Stimulated activated CD4-positive, alpha-beta T cell treated with anti-CD3 and anti-CD28 coated beads, Interleukin-4, amount 100 ng/mL, for 48 hours (primary cell): ENCODE measurements around the gene TTC3.
"Not testable (repeated sequence)": the region's sequence is repeated elsewhere in the genome, so short reads cannot be mapped to it uniquely, and the experiment has no call there.

ENCODE experiments used
- DNase-seq, 2 donors: peaks; one replicate each; pipeline ENCODE4 v3.0.0-alpha.2; 2020; ENCODE audit warnings: low read depth in 2 of 2

Gene TTC3

GRCh38 chr21:37072988-37073416, at the start of gene TTC3, which contains the start of gene PIGP:
TTC3 (plus strand) TSS chr21:37073254; CDS start chr21:37087258, 14,004 bp downstream.
PIGP (minus strand) TSS chr21:37073071; CDS start chr21:37072515, 556 bp downstream.
- DNase-seq = peak; percentile 94 to 96

- DNase-seq = no peak
Observed at GRCh38 chr21:37026499-37026898, 46.6 kb upstream of the TTC3 start.

GRCh38 chr21:37028570-37028969, 44.5 kb upstream of the TTC3 start:
- DNase-seq = no peak

GRCh38 chr21:37030864-37031263, 42.2 kb upstream of the TTC3 start:
- no peak for DNase-seq

DNA sequence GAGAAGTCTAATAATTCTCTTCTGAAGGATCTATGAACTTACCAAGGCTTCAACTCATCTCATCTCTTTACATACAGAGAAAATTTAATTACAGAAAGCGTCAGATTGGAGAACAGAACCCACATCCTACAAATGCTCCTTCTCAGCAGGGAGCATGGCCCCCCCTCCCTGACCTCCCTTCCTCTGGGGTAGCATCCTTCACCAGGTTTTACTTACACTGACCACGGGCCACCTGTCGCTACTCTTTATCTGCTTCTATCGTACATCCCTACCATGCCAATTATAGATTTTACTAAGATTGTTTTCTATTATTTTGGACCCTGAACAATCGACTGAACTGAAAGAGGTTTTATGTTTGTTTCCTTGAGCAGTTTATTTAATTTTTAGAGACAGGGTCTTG, 40.8 kb upstream of the TTC3 start:
- DNase-seq = no peak

DNA sequence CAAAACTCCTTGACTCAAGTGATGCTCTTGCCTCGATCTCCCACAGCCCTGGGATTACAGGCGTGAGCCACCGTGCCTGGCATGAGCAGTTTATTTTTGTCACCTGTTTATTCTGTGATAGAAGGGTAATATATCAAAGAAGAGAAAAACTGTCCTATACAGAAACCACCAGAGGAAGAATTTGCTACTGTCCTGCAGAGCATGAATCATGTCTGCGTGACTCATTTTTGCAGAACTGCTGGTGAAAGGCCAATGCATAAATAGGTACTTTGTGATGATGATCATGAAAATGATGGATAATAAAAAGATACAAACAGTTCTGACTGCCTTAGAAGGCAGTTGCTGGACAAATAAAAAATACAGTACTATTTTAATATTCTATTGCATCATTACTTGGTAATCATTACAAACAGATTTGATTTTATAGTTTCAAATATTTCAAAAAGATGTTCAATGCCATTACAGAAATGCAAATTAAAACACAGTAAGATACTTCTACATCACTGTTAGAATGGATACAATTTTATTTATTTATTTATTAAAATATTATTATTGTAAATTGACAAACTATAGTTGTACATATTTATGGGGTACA, 40.1 kb upstream of the TTC3 start:
- DNase-seq = no peak

DNA sequence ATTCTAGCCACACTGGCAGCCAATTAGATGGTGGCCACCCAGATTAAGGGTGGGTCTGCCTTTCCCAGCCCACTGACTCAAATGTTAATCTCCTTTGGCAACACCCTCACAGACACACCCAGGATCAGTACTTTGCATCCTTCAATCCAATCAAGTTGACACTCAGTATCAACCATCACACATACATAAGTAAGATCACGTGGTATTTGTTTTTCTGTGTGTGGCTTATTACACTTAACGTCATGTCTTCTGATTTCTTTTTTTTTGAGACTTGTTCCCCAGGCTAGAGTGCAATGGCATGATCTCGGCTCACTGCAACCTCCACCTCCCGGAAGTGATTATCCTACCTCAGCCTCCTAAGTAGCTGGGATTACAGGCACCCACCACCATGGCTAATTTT, 38.7 kb upstream of the TTC3 start:
- DNase-seq = not testable (repeated sequence)

DNA sequence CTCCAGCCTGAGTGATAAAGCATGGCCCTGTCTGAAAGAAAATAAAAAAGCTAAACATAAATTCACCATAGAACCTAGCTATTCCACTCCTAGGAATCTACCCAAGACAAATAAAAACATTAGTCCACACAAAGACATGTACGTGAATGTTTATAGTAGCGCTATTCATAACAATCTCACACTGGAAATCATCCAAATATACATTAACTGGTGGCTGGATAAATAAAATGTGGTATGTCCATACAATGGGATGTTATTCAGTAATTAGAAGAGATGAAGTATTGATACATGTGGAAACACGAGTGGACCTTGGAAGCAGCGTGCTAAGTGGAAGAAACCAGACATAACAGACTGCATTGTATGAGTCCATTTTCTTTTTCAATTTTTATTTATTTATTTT, 36.9 kb upstream of the TTC3 start:
- no peak for DNase-seq

GRCh38 chr21:37039411-37040075, 33.5 kb upstream of the TTC3 start:
- no peak for DNase-seq

GRCh38 chr21:37040212-37040611, 32.8 kb upstream of the TTC3 start:
- DNase-seq = no peak

GRCh38 chr21:37041706-37042271, 31.3 kb upstream of the TTC3 start:
- no peak for DNase-seq

- DNase-seq = no peak
Observed at GRCh38 chr21:37043818-37044217, 29.2 kb upstream of the TTC3 start.

DNA sequence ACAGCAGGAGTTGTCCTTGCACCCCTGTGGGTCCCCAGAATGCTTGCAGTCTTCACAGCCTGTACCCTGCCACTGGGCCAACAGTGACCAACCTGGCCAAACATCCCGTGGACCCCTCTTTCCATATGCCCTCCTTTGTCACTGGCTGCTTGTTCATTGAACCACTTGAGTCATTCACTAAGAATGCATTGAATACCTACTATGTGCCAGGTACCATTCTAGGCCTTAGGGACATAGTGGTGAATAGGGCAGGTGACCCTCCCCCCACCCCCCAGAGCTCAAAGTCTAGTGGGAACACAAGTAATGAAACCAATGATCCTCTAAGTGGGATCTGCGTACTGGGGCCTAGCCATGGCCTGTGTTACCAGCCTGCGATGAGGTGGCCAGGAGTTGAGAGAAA, 28.4 kb upstream of the TTC3 start:
- DNase-seq = no peak

- DNase-seq = no peak
Observed at GRCh38 chr21:37045149-37045548, 27.9 kb upstream of the TTC3 start.

DNA sequence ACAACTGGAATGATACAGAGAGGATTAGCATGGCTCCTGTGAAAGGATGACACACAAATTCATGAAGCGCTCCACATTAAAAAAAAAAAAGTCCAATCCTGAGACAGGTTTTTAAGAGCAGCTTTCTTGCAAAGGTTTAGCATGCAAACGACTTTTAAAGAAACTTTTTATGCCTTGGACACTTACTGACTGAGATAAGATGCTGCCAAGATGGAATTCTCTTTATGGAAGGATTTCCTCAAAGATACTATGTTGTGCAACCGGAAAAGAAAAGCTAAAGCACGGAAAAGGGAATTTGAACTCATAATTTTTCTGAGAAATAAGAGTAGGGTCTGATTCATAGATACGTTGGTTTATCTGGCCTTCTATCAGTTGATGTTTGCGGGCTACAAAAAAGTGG, 27.5 kb upstream of the TTC3 start:
- DNase-seq = no peak

- no peak for DNase-seq
Observed at GRCh38 chr21:37047079-37047478, 26.0 kb upstream of the TTC3 start.

DNA sequence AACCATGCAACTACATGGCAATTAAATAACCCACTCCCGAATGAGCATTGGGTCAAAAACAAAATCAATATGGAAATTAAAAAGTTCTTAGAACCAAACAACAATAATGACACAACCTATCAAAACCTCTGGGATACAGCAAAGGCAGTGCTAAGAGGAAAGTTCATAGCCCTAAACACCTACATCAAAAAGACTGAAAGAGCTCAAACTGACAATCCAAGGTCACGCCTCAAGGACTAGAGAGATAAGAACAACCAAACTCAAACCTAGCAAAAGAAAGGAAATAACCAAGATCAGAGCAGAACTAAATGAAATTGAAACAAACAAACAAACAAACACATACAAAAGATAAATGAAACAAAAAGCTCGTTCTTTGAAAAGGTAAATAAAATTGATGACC, 23.3 kb upstream of the TTC3 start:
- DNase-seq = not testable (repeated sequence)

DNA sequence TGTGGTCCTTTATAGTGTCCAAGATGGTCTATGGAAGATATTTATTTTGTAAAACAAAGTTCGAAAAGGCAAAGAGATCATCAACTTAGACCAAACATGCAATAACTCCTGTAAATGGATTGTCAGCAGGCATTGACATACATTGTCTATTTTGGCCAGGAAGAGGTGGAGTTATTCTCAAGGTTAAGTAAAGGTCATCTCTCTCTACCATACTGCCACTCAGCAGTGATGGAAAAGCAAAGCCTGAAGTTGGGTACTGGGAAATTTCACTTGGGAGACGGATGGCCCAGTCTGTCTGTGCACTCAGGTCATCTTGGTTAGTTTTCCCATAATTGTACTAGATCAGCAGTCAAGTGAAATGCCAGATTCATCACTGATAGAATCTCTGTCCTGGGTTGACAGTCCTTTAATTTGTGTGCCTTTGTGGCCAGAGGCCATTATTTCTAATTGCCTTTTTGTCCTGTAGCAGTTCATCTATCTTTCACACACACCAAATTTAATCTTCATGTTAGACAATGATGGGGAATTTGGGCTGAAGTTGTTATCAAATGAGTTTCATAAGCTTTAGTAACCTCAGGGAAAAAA, 17.7 kb upstream of the TTC3 start:
- DNase-seq = no peak

DNA sequence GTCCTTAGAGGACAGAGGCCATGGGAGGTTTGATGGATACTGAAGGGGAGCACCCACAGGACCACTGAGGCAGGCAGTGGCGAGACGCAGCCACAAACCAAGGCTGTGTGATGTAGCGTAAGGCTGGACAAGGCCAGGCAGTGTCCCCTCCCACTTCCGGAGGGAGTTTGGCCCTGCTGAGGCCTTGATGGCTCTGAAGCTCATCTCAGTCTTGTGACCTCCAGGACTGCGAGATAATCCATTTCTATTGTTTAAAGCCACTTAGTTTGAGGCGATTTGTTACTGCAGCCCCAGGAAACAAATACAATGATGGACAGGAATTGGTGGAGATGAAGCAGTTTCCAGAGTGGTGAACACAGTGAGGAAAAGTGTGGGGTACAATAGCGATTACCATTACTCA, 15.4 kb upstream of the TTC3 start:
- DNase-seq = no peak

GRCh38 chr21:37058261-37058660, 14.8 kb upstream of the TTC3 start:
- no peak for DNase-seq

DNA sequence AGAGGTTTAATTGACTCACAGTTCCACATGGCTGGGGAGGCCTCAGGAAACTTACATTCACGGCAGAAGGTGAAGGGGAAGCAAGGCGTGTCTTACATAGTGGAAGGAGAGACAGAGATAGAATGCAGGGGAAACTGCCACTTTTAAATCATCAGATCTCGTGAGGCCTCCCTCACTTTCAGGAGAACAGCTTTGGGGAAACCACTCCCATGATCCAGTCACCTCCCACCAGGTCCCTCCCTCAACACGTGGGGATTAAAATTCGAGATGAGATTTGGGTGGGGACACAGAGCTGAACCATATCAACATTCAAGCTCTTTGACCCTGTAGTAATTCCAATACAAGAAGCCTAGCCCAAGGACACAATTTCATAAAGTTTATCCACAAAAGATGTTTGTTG, 13.9 kb upstream of the TTC3 start:
- DNase-seq = no peak

- DNase-seq = no peak
Observed at GRCh38 chr21:37060296-37060695, 12.8 kb upstream of the TTC3 start.
